Stimulated activated CD8-positive, alpha-beta memory T cell treated with anti-CD3 and anti-CD28 coated beads, Interleukin-15, amount 100 ng/mL, for 1 hour (primary cell): Measurements from ENCODE around the gene SLC9A9.

Source experiments
- DNase-seq: peaks from one replicate; pipeline ENCODE4 v3.0.0-alpha.2; 2020; ENCODE audit warnings: low read depth

The SLC9A9 gene

GRCh38 chr3:143241481-143241951 lies 606.8 kb downstream of the SLC9A9 start:
- no peak for DNase-seq

- no peak for DNase-seq
These were observed 607.4 kb downstream of the SLC9A9 start for GRCh38 chr3:143240886-143241285.

- no peak for DNase-seq
These were observed 609.2 kb downstream of the SLC9A9 start for GRCh38 chr3:143239031-143239430.

GRCh38 chr3:143237077-143237627 lies 611.1 kb downstream of the SLC9A9 start:
- DNase-seq: no peak

- no peak for DNase-seq
These were observed 611.9 kb downstream of the SLC9A9 start for GRCh38 chr3:143236226-143236964.

GRCh38 chr3:143235614-143236204 lies 612.6 kb downstream of the SLC9A9 start:
- no peak for DNase-seq

GRCh38 chr3:143234526-143234925 lies 613.7 kb downstream of the SLC9A9 start:
- no peak for DNase-seq

GRCh38 chr3:143232981-143233380 lies 615.3 kb downstream of the SLC9A9 start:
- no peak for DNase-seq

GRCh38 chr3:143228405-143228804 lies 619.9 kb downstream of the SLC9A9 start:
- DNase-seq: no peak

GRCh38 chr3:143226678-143227291 lies 621.5 kb downstream of the SLC9A9 start:
- DNase-seq: no peak

- no peak for DNase-seq
These were observed 623.6 kb downstream of the SLC9A9 start for GRCh38 chr3:143224716-143225115.

GRCh38 chr3:143222981-143223380 lies 625.3 kb downstream of the SLC9A9 start:
- DNase-seq: no peak

GRCh38 chr3:143222505-143222904 lies 625.8 kb downstream of the SLC9A9 start:
- no peak for DNase-seq

GRCh38 chr3:143221446-143221845 lies 626.8 kb downstream of the SLC9A9 start:
- DNase-seq: no peak

GRCh38 chr3:143220741-143221140 lies 627.5 kb downstream of the SLC9A9 start:
- DNase-seq: no peak

- no peak for DNase-seq
These were observed 630.0 kb downstream of the SLC9A9 start for GRCh38 chr3:143218166-143218835.

- DNase-seq: no peak
These were observed 631.0 kb downstream of the SLC9A9 start for GRCh38 chr3:143217283-143217682.

GRCh38 chr3:143216709-143217182 lies 631.5 kb downstream of the SLC9A9 start:
- DNase-seq: no peak
